LNCAP (cell line): ENCODE measurements around the gene HNRNPA1L2.
A peak's percentile ranks its signal among the peaks of the same experiment; 100 is the strongest.

Experiments
- TF ChIP-seq, protein P1 (sequence below): fragments of 450-650 bp; IDR thresholded peaks from 2 replicates; pipeline ENCODE4 v1.5.1; 2017; ENCODE audit warnings: mild to moderate bottlenecking

HNRNPA1L2 gene

DNA sequence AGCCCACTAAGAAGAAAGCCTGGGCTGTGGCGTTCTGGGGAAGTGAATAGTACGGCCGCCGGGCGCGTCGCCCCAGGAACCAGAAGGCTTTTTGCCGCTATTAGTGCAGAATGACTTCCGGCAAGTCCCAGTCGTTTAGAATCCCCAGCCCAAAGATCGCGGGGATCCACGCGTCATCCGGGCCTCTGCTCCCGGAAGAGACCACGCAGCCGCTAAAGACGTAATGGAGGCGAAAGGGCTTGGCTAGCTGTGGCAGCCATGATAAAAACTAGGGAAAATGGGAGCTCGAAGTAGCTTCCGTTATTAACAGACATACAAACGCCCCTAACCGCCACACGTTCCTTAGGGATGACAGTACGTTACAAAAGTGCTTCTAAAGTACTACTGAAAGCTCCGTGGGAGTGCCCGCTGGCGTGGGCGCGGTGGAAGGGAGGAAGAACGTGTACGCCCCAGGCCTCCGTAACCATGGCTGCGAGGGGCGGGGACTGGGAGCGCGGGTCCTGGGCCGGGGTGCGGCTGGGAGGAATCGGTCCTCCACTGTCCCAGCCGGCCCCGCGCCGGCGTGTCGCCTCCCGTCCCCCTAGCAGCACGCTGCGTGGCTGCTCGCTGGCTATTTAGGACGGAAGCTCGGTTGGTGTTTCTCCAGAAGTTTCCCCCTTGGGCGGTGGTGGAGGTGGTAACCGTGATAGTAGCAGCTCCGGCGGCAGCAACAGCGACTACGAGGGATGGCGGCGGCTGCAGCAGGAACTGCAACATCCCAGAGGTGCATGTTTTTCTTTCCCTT is 10.2 kb downstream of the HNRNPA1L2 start, which contains the start of gene SUGT1:
Gene SUGT1, plus strand, starts transcription at position 641 of the 784 bp plus-strand sequence. Its CDS starts 85 bp downstream, at position 726.
- TF ChIP-seq, protein P1, sequence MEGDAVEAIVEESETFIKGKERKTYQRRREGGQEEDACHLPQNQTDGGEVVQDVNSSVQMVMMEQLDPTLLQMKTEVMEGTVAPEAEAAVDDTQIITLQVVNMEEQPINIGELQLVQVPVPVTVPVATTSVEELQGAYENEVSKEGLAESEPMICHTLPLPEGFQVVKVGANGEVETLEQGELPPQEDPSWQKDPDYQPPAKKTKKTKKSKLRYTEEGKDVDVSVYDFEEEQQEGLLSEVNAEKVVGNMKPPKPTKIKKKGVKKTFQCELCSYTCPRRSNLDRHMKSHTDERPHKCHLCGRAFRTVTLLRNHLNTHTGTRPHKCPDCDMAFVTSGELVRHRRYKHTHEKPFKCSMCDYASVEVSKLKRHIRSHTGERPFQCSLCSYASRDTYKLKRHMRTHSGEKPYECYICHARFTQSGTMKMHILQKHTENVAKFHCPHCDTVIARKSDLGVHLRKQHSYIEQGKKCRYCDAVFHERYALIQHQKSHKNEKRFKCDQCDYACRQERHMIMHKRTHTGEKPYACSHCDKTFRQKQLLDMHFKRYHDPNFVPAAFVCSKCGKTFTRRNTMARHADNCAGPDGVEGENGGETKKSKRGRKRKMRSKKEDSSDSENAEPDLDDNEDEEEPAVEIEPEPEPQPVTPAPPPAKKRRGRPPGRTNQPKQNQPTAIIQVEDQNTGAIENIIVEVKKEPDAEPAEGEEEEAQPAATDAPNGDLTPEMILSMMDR: peak; percentile 53

DNA sequence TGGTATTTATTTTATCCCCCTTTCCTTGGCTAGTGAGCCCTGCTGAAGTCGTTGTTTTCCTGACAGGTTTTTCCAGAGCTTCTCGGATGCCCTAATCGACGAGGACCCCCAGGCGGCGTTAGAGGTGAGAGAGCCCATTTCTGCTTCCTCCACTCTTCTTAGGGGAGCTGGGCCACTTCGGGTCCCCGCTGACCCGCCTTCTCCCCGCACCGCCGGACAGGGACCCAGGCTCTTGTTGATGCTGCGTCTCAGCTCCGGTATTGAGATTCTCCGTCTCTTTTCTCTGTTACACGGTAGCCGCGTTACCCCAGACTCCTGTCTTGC is 10.7 kb downstream of the HNRNPA1L2 start:
- TF ChIP-seq, protein P1: no peak

DNA sequence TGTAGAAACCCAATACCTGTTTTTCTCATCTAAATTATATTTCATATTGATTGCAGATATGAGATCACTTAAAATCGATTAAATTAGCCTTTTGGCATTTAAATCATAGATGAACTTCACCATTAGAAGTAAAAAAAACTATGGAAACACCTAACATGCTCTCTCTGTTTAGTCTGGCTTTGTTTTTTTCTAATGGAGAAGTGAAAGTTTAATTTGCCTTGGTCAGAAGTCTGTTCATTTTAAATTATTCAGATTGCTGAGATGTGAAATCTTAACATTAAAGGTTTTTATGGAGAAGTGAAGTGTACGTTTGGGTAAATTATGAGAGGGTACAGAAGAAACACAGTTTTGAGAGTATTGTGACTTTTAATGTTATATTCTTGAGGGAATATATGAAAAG is 17.1 kb downstream of the HNRNPA1L2 start:
- TF ChIP-seq, protein P1: no peak

DNA sequence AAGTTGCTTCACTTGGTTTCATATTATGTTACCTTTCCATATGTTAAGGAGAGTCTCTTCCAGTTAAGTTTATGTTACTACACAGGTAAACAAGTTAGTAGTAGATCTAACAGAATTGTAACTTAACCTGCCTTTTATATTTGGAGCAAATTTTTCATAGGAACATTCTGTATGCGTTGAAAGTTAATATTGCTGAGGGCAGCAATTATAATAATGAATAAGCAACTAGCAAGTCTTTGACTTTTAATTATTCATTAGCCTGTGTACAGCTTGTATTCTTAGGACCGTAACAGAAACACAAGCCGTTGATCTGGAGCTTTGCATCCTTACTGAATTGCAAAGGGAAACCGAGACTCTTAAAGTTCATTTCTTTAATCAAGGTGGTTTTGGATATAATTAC is 22.0 kb downstream of the HNRNPA1L2 start:
- TF ChIP-seq, protein P1: no peak

DNA sequence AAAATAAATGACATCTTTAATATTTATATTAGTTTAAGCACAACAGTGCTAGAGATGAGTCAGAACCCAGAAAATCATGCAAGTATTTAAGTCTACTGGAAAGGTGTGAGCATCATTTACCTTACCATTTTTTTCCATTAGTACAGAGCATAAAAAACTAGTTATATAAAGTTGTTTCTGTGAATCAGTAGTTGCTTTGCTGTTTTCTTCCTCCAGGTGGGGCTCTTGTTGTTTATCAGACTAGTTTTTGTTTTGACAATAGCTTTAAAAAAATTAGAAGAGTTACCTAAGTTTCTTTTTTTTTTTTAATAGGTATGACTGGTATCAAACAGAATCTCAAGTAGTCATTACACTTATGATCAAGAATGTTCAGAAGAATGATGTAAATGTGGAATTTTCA is 23.1 kb downstream of the HNRNPA1L2 start:
- TF ChIP-seq, protein P1: peak; percentile 61

DNA sequence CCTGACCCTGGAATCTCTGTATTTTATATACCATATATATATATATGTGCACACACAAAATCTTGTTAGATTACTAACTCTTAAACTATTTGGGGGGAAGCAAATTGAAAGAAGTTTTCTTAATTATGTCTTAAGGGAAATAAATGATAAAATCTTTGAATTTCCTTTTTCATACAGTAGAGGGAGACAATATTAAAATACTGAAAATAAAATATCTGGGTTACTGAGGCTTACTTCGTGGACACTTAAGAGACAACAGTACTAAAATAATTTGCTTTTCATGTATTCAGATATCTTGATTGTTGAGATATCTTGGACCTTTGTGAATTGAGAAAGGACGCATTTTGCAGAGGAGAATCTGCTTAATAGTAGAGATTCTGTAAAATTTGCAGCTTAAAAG is 27.4 kb downstream of the HNRNPA1L2 start:
- TF ChIP-seq, protein P1: peak; percentile 32; the same call in 1 of the 2 replicates

DNA sequence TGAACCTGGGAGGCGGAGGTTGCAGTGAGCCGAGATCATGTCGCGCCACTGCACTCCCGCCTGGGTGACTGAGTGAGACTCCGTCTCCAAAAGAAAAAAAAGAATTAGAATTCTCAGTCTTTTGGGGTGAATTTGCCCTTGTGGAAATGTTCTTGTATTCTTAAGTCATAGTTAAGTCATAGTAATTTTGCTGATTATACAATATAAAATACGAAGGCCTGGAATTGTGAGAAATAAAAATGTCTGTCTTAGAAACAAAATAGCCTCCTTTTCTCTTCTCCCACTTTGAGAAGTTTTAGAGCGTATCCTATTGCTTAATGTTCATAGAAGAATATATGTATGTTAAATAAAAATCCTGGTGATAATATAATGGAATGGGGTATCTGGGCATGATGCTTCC is 28.5 kb downstream of the HNRNPA1L2 start:
- TF ChIP-seq, protein P1: no peak

DNA sequence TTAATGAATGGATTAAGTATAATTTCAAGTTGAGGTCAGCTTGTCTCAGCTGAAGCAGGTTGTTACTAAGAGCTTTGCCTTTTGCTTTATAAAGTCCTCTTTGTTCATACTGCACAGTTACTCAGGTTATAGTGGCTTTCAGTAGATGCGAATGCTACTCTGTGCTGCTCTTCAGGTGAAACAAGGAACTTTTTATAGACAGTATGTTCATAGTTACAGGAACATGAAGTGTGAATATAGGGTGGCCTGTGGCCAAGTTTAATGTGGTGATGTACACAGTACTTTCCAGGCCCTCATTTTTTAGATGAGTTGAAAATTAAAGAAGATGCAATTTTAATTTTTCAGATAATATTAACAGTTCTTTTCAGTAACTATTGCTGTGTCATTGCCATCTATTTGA is 31.2 kb downstream of the HNRNPA1L2 start:
- TF ChIP-seq, protein P1: no peak
